ENCODE data around the gene SUOX. TPM values are rescaled to one million over a fixed set of nuclear protein-coding genes. Genes with fewer than 3 reads are reported as not detected.

The SUOX gene
- total RNA-seq (2014; rRNA removed) (18.0 and 33.9 TPM in 2 replicates), Bru-seq, nascent RNA (percentile 62 among the genes with signal in this experiment), BruChase-seq, experiment 1, labeled RNA remaining after a 6-hour chase (percentile 78 among the genes with signal in this experiment), BruChase-seq, experiment 2, labeled RNA remaining after a 2-hour chase (percentile 72 among the genes with signal in this experiment)
- long read RNA-seq, transcript SUOX-204 (6 exons, 2,394 nt) = minor isoform, 9 of 33 reads
- long read RNA-seq, transcript SUOX-201 (5 exons, 2,364 nt) = major isoform, 12 of 33 reads
- long read RNA-seq, partial matches to known transcripts = 2 of 33 reads
- long read RNA-seq, other reads (novel, unspliced or antisense) = 8 of 33 reads

- TF ChIP-seq EZH2 (IDR thresholded peaks at IDR 0.05; ENCODE audit: low read length, unreplicated experiment) (no peak), EZH2phosphoT487 (IDR thresholded peaks at IDR 0.05; ENCODE audit: borderline replicate concordance, low read length) (no peak), CTCF (conservative IDR thresholded peaks at IDR 0.05; ENCODE audit: low read depth, low read length) (no peak)
- Histone ChIP-seq H3K4me1 (ENCODE audit: insufficient read depth, low read length) (peaks cover 5% of the 10 kb centered on the region; the same call in 1 of the 2 replicates), H3K27me3 (ENCODE audit: low read length) (no peaks in the 10 kb centered on the region), H3K4me2 (ENCODE audit: low read length) (peak within 1 kb of the TSS; percentile 93), H4K20me1 (ENCODE audit: low read length) (no peaks in the 10 kb centered on the region), H3K9ac (ENCODE audit: low read length) (peak within 1 kb of the TSS; percentile 73), H3K9me2 (replicated peaks; ENCODE audit: low read length) (no peaks in the 10 kb centered on the region), H3F3A (ENCODE audit: low read length, unreplicated experiment) (no peaks in the 10 kb centered on the region), H2AFZ (ENCODE audit: low read length) (peak within 1 kb of the TSS; percentile 84), H3K79me2 (ENCODE audit: low read length) (peaks cover 12% of the 10 kb centered on the region), H3K27ac (ENCODE audit: low read length) (0 out of 2 replicates have a peak within 1 kb of the TSS, but pooled peaks have one; percentile 5), H3K36me3 (ENCODE audit: low read depth, low read length) (peaks cover 9% of the 10 kb centered on the region; the same call in 1 of the 2 replicates), H3K9me3 (ENCODE audit: low read length) (no peaks in the 10 kb centered on the region), H3K4me3 (ENCODE audit: low read length) (peak within 1 kb of the TSS; percentile 82)
- ChIA-PET CTCF (interaction anchor here (0.5 to 3.5 kb wide), 9 partner anchors 10 to 258 kb away, joined by 3 to 29 read pairs (median 7); partner anchors contain the start of genes ORMDL2 and RAB5B), POLR2A (ENCODE audit: unreplicated experiment) (interaction anchor here (0.5 to 1.5 kb wide), 7 partner anchors 10 to 1848 kb away, joined by 3 to 15 read pairs (median 5); partner anchors contain the start of genes CD63 and RAB5B)
- DNase-seq = peak; percentile 98
- intact Hi-C loops (cut with micrococcal nuclease) = loop anchor here (1.0 kb wide), 4 partner anchors 24 to 67 kb away; partner anchors contain the start of gene RPS26
- ATAC-seq = peak; percentile 99
- no TSS peak for BruUV-seq (replicated peaks)
Measured at GRCh38 chr12:55996715-55997534, at the start of gene SUOX. TSS of gene SUOX (plus strand) at chr12:55997276. CDS start at chr12:56002222, 4,946 bp downstream.

DNA sequence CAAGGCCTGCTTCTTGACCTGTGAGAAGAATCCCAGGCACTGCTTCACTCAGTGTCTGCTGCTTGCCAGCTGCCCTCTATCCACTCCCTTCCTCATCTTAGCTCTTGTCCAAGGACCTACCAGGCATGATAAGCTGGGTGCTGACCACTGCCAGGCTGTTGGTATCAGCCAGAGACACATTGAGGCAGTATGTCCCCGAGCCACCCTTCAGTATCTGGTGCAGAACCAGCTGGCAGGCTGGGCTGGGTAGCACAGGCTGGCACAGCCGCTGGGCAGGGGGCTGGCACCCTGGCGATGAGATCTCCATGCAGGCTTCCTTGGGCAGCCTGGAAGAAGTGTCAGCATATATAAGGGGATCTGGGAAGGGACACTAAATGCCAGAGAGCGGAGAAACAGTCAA is 41.7 kb upstream of the SUOX start:
- H3K36me3 ChIP-seq (ENCODE audit: low read depth, low read length) = peaks cover 4% of the 10 kb centered on the region; the same call in 1 of the 2 replicates
- no peak overlapping the region for H3K4me3 ChIP-seq (ENCODE audit: low read length)
- ATAC-seq = no peak; the same call in 1 of the 2 replicates
- DNase-seq = no peak
- H3K9me3 ChIP-seq (ENCODE audit: low read length) = no peaks in the 10 kb centered on the region
- H2AFZ ChIP-seq (ENCODE audit: low read length) = no peak overlapping the region
- H3K27ac ChIP-seq (ENCODE audit: low read length) = no peak overlapping the region
- peaks cover 27% of the 10 kb centered on the region for H3K4me1 ChIP-seq (ENCODE audit: insufficient read depth, low read length)
- peaks cover 6% of the 10 kb centered on the region for H3F3A ChIP-seq (ENCODE audit: low read length, unreplicated experiment)
- no peak overlapping the region for H3K4me2 ChIP-seq (ENCODE audit: low read length)
- ChIA-PET CTCF (no interaction called here), POLR2A (ENCODE audit: unreplicated experiment) (no interaction called here)
- no peaks in the 10 kb centered on the region for H3K27me3 ChIP-seq (ENCODE audit: low read length)
- no peaks in the 10 kb centered on the region for H4K20me1 ChIP-seq (ENCODE audit: low read length)
- no peak for TF ChIP-seq CTCF (conservative IDR thresholded peaks at IDR 0.05; ENCODE audit: low read depth, low read length)
- no peak for TF ChIP-seq EZH2phosphoT487 (IDR thresholded peaks at IDR 0.05; ENCODE audit: borderline replicate concordance, low read length)
- no peak for TF ChIP-seq EZH2 (IDR thresholded peaks at IDR 0.05; ENCODE audit: low read length, unreplicated experiment)
- no peaks in the 10 kb centered on the region for H3K79me2 ChIP-seq (ENCODE audit: low read length)
- no peak overlapping the region for H3K9ac ChIP-seq (ENCODE audit: low read length)
- intact Hi-C loops (cut with micrococcal nuclease) = no loop called here
- no peaks in the 10 kb centered on the region for H3K9me2 ChIP-seq (replicated peaks; ENCODE audit: low read length)
- no TSS peak for BruUV-seq (replicated peaks)
